Mesothelial cell of epicardium (in vitro differentiated cells): Measurements from ENCODE around the gene ABCA7. TPM values are rescaled to one million over a fixed set of nuclear protein-coding genes. Genes with fewer than 3 reads are reported as not detected.

Experiments used
- total RNA-seq: library from RNA; stranded (reverse); gene quantifications from 3 replicates; pipeline ENCODE4 v1.2.1, GENCODE V29; 2021

Gene ABCA7
- total RNA-seq, 1 donor from 2014 or later: 22.5 TPM

Other genes starting within 250 kb of the ABCA7 start
- gene PTBP1, start 242.7 kb upstream of the ABCA7 start, total RNA-seq: 447 to 482 TPM (median 459 TPM) in 3 replicates
- gene PLPPR3, start 218.2 kb upstream of the ABCA7 start, total RNA-seq: 140 to 162 TPM (median 152 TPM) in 3 replicates
- gene AZU1, start 212.3 kb upstream of the ABCA7 start, total RNA-seq: 6.4 to 7.1 TPM (median 6.7 TPM) in 3 replicates
- 0.23 TPM in 1 of 3 replicates, not detected in the others for gene PRTN3, start 199.1 kb upstream of the ABCA7 start, total RNA-seq
- not detected in 3 replicates for gene ELANE, start 187.8 kb upstream of the ABCA7 start, total RNA-seq
- gene CFD, start 180.4 kb upstream of the ABCA7 start, total RNA-seq: 3.2 to 3.5 TPM (median 3.4 TPM) in 3 replicates
- gene MED16, start 146.9 kb upstream of the ABCA7 start, total RNA-seq: 79.8 to 87.8 TPM (median 80.0 TPM) in 3 replicates
- gene RNU6-9, start 146.6 kb upstream of the ABCA7 start, total RNA-seq: not detected in 3 replicates
- 47.4 to 50.5 TPM (median 49.5 TPM) in 3 replicates for gene R3HDM4, start 126.9 kb upstream of the ABCA7 start, total RNA-seq
- gene KISS1R, start 122.8 kb upstream of the ABCA7 start, total RNA-seq: 1.0 to 1.5 TPM (median 1.1 TPM) in 3 replicates
- 65.9 to 72.4 TPM (median 70.6 TPM) in 3 replicates for gene ARID3A, start 114.1 kb upstream of the ABCA7 start, total RNA-seq
- 59.3 to 65.2 TPM (median 59.4 TPM) in 3 replicates for gene WDR18, start 55.8 kb upstream of the ABCA7 start, total RNA-seq
- gene GRIN3B, start 39.7 kb upstream of the ABCA7 start, total RNA-seq: 0.29 to 0.36 TPM (median 0.34 TPM) in 3 replicates
- 232 to 245 TPM (median 242 TPM) in 3 replicates for gene TMEM259, start 19.0 kb upstream of the ABCA7 start, total RNA-seq
- not detected in 3 replicates for gene RNU6-2, start 18.6 kb upstream of the ABCA7 start, total RNA-seq
- gene CNN2, start 13.5 kb upstream of the ABCA7 start, total RNA-seq: 492 to 501 TPM (median 493 TPM) in 3 replicates
- gene ARHGAP45, start 27.1 kb downstream of the ABCA7 start, total RNA-seq: 2.4 to 3.8 TPM (median 3.2 TPM) in 3 replicates
- 137 to 145 TPM (median 143 TPM) in 3 replicates for gene POLR2E, start 55.3 kb downstream of the ABCA7 start, total RNA-seq
- gene GPX4, start 63.9 kb downstream of the ABCA7 start, total RNA-seq: 190 to 208 TPM (median 201 TPM) in 3 replicates
- 48.5 to 56.1 TPM (median 53.0 TPM) in 3 replicates for gene SBNO2, start 134.2 kb downstream of the ABCA7 start, total RNA-seq
- 71.7 to 73.0 TPM (median 71.8 TPM) in 3 replicates for gene STK11, start 165.7 kb downstream of the ABCA7 start, total RNA-seq
- gene CBARP, start 197.9 kb downstream of the ABCA7 start, total RNA-seq: 9.0 to 10.4 TPM (median 9.2 TPM) in 3 replicates
- 105 to 115 TPM (median 108 TPM) in 3 replicates for gene ATP5F1D, start 201.6 kb downstream of the ABCA7 start, total RNA-seq
- 168 to 177 TPM (median 172 TPM) in 3 replicates for gene MIDN, start 208.5 kb downstream of the ABCA7 start, total RNA-seq
- gene CIRBP, start 229.2 kb downstream of the ABCA7 start, total RNA-seq: 659 to 674 TPM (median 670 TPM) in 3 replicates
- 24.4 to 25.8 TPM (median 25.5 TPM) in 3 replicates for gene FAM174C, start 235.4 kb downstream of the ABCA7 start, total RNA-seq
- gene EFNA2, start 245.8 kb downstream of the ABCA7 start, total RNA-seq: 13.1 to 15.0 TPM (median 14.0 TPM) in 3 replicates